Measurements from ENCODE around the gene MRPS2. TPM values are rescaled to one million over a fixed set of nuclear protein-coding genes. Genes with fewer than 3 reads are reported as not detected.

Gene MRPS2
- total RNA-seq, 1 experiment from 2014 or later: 65.5 TPM

GRCh38 chr9:135478829-135479468 lies 21.5 kb upstream of the MRPS2 start:
- no TSS peak for BruUV-seq (replicated peaks)
- Mint-ChIP-seq H3K36me3 (ENCODE audit: insufficient read depth, unreplicated experiment) (peaks cover 11% of the 10 kb centered on the region), H3K4me1 (ENCODE audit: low read depth, unreplicated experiment) (no peaks in the 10 kb centered on the region), H3K27ac (ENCODE audit: unreplicated experiment) (no peak overlapping the region), H3K4me3 (ENCODE audit: unreplicated experiment) (peak overlapping the region; percentile 76), H3K27me3 (ENCODE audit: insufficient read depth, unreplicated experiment) (no peaks in the 10 kb centered on the region), H3K9me3 (ENCODE audit: unreplicated experiment) (no peaks in the 10 kb centered on the region)
- TF ChIP-seq CTCF (IDR thresholded peaks at IDR 0.05; ENCODE audit: insufficient read depth in 1 of 2, low read depth in 1 of 2, low read length in 1 of 2, severe bottlenecking in 1 of 2, unreplicated experiment in 1 of 2): peak in 1 of 2 experiments; percentile 34
- intact Hi-C loops (cut with micrococcal nuclease; ENCODE audit: unreplicated experiment): no loop called here
- Histone ChIP-seq H3K9me3 (no peaks in the 10 kb centered on the region), H3K36me3 (ENCODE audit: control insufficient read depth, insufficient read depth, low read length) (no peaks in the 10 kb centered on the region), H3K27me3 (replicated peaks; ENCODE audit: control insufficient read depth, insufficient read depth, low read length) (no peaks in the 10 kb centered on the region), H3K4me1 (peaks cover under 1% of the 10 kb centered on the region; the same call in 1 of the 2 replicates), H3K4me3 (ENCODE audit: low read depth, low read length) (peak overlapping the region; percentile 93)
- CTCF ChIA-PET: no interaction called here
- POLR2A ChIA-PET: no interaction called here
- DNase-seq: peak in 1 of 2 experiments; percentile 56

- Histone ChIP-seq H3K9me3 (no peaks in the 10 kb centered on the region), H3K4me3 (ENCODE audit: low read depth, low read length) (peak within 1 kb of the TSS; percentile 93), H3K4me1 (no peaks in the 10 kb centered on the region), H3K36me3 (ENCODE audit: control insufficient read depth, insufficient read depth, low read length) (no peaks in the 10 kb centered on the region; the same call in 1 of the 2 replicates), H3K27me3 (replicated peaks; ENCODE audit: control insufficient read depth, insufficient read depth, low read length) (no peaks in the 10 kb centered on the region)
- Mint-ChIP-seq H3K27ac (ENCODE audit: unreplicated experiment) (no peak within 1 kb of the TSS), H3K9me3 (ENCODE audit: unreplicated experiment) (no peaks in the 10 kb centered on the region), H3K4me3 (ENCODE audit: unreplicated experiment) (peak within 1 kb of the TSS; percentile 76), H3K4me1 (ENCODE audit: low read depth, unreplicated experiment) (no peaks in the 10 kb centered on the region), H3K36me3 (ENCODE audit: insufficient read depth, unreplicated experiment) (peaks cover 15% of the 10 kb centered on the region), H3K27me3 (ENCODE audit: insufficient read depth, unreplicated experiment) (no peaks in the 10 kb centered on the region)
- ChIA-PET CTCF (no interaction called here), POLR2A (no interaction called here)
- peak in 1 of 2 experiments; percentile 47 for DNase-seq
- intact Hi-C loops (cut with micrococcal nuclease; ENCODE audit: unreplicated experiment): loop anchor here (2.0 kb wide), 1 partner anchor 21 kb away; the partner anchor contains the start of gene MRPS2
- TF ChIP-seq CTCF (IDR thresholded peaks at IDR 0.05; ENCODE audit: insufficient read depth in 1 of 2, low read depth in 1 of 2, low read length in 1 of 2, severe bottlenecking in 1 of 2, unreplicated experiment in 1 of 2): no peak
- BruUV-seq (replicated peaks): no TSS peak
These were observed 20.9 kb upstream of the MRPS2 start, which contains the start of gene PPP1R26 for GRCh38 chr9:135479469-135480052. TSS of gene PPP1R26 (plus strand) at chr9:135479782. CDS start at chr9:135484511, 4,729 bp downstream.

GRCh38 chr9:135480071-135480939 lies 20.2 kb upstream of the MRPS2 start:
- no peaks in the 10 kb centered on the region for H3K9me3 ChIP-seq
- peak overlapping the region; percentile 93 for H3K4me3 ChIP-seq (ENCODE audit: low read depth, low read length)
- no peak for TF ChIP-seq CTCF (IDR thresholded peaks at IDR 0.05; ENCODE audit: insufficient read depth in 1 of 2, low read depth in 1 of 2, low read length in 1 of 2, severe bottlenecking in 1 of 2, unreplicated experiment in 1 of 2)
- intact Hi-C loops (cut with micrococcal nuclease; ENCODE audit: unreplicated experiment): loop anchor here (2.0 kb wide), 1 partner anchor 20 kb away; the partner anchor contains the start of gene MRPS2
- H3K4me1 ChIP-seq: no peaks in the 10 kb centered on the region
- no peaks in the 10 kb centered on the region for H3K4me1 Mint-ChIP-seq (ENCODE audit: low read depth, unreplicated experiment)
- POLR2A ChIA-PET: no interaction called here
- no peaks in the 10 kb centered on the region for H3K9me3 Mint-ChIP-seq (ENCODE audit: unreplicated experiment)
- peaks cover 19% of the 10 kb centered on the region for H3K36me3 Mint-ChIP-seq (ENCODE audit: insufficient read depth, unreplicated experiment)
- no TSS peak for BruUV-seq (replicated peaks)
- peak overlapping the region; percentile 65 for H3K4me3 Mint-ChIP-seq (ENCODE audit: unreplicated experiment)
- no peak overlapping the region for H3K27ac Mint-ChIP-seq (ENCODE audit: unreplicated experiment)
- H3K27me3 Mint-ChIP-seq (ENCODE audit: insufficient read depth, unreplicated experiment): no peaks in the 10 kb centered on the region
- no peaks in the 10 kb centered on the region for H3K27me3 ChIP-seq (replicated peaks; ENCODE audit: control insufficient read depth, insufficient read depth, low read length)
- H3K36me3 ChIP-seq (ENCODE audit: control insufficient read depth, insufficient read depth, low read length): no peaks in the 10 kb centered on the region; the same call in 1 of the 2 replicates
- CTCF ChIA-PET: interaction anchor here (0.8 kb wide), 1 partner anchor 20 kb away, joined by 3 read pairs; no protein-coding TSS in a partner anchor
- peak; percentile 58 for DNase-seq

Data from Caco-2 (cell line).